ENCODE data around the gene CARS1.

The CARS1 gene

DNA sequence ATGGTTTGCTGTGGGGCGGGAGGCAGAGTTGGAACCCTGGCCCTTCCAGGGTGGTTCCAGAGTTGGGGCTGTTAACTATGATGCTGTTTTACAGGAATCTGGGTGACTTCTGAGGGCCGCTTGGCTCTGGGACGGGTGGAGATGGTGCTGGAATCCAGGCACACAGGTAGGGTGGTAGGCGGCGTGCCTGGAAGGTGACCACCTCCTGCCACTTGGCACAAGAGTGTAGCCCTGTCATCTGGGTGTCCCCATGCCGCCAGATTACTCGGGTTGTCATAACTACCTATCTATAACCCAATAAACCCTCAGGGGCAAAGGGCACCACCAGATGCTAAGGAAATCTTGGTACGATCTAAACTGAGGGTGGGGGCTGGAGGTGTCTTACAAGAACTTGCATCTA is 1.3 kb downstream of the CARS1 start:
- Mint-ChIP-seq H3K36me3 (ENCODE audit: low read depth) (peaks cover 19% of the 10 kb centered on the region), H3K27ac (peak overlapping the region; percentile 83), H3K4me3 (peak overlapping the region; percentile 91), H3K9me3 (no peaks in the 10 kb centered on the region), H3K27me3 (no peaks in the 10 kb centered on the region), H3K4me1 (ENCODE audit: low read depth) (peaks cover 48% of the 10 kb centered on the region)

DNA sequence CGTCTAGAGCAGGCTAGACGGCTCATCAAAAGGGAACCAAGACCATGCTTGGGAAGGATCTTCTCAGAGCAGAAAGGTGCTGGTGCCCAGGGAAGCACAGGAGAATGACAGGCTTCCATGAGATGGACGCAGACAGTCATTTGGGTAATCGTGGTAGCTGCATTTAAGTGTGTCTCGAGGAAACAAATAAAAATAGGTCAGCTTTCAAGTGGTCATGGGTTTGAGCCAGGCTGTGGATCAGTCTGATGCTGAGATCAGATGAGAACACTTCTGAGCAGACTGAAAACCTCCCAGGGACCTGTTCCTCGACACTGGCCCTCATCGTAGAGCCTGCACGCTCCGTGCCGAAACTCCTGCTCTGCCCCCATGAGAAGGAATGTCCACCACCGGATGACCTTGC is 4.7 kb downstream of the CARS1 start:
- peaks cover 64% of the 10 kb centered on the region for H3K4me1 Mint-ChIP-seq (ENCODE audit: low read depth)
- H3K9me3 Mint-ChIP-seq = no peaks in the 10 kb centered on the region
- no peak overlapping the region for H3K4me3 Mint-ChIP-seq
- H3K36me3 Mint-ChIP-seq (ENCODE audit: low read depth) = peaks cover 24% of the 10 kb centered on the region
- H3K27ac Mint-ChIP-seq = no peak overlapping the region
- H3K27me3 Mint-ChIP-seq = no peaks in the 10 kb centered on the region

DNA sequence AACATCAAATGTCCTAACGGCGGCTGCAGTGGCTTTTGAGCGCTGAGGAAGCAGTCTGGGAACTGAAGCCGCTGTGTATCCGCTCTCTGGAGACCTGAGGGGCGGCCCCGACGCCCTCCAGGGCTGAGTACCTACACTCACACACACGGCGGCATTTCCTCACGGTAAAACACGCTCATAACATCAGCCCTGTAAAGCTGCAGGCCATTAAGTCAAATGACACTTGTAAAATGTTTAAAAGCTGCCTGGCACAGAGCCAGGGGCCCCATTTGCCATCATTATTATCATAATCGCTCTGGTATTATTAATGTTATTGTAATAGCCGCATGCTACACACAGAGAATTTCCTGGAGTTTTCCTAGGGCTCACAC is 5.1 kb downstream of the CARS1 start:
- Mint-ChIP-seq H3K36me3 (ENCODE audit: low read depth) (peaks cover 24% of the 10 kb centered on the region), H3K9me3 (no peaks in the 10 kb centered on the region), H3K27ac (no peak overlapping the region), H3K4me1 (ENCODE audit: low read depth) (peaks cover 62% of the 10 kb centered on the region), H3K4me3 (no peak overlapping the region), H3K27me3 (no peaks in the 10 kb centered on the region)

DNA sequence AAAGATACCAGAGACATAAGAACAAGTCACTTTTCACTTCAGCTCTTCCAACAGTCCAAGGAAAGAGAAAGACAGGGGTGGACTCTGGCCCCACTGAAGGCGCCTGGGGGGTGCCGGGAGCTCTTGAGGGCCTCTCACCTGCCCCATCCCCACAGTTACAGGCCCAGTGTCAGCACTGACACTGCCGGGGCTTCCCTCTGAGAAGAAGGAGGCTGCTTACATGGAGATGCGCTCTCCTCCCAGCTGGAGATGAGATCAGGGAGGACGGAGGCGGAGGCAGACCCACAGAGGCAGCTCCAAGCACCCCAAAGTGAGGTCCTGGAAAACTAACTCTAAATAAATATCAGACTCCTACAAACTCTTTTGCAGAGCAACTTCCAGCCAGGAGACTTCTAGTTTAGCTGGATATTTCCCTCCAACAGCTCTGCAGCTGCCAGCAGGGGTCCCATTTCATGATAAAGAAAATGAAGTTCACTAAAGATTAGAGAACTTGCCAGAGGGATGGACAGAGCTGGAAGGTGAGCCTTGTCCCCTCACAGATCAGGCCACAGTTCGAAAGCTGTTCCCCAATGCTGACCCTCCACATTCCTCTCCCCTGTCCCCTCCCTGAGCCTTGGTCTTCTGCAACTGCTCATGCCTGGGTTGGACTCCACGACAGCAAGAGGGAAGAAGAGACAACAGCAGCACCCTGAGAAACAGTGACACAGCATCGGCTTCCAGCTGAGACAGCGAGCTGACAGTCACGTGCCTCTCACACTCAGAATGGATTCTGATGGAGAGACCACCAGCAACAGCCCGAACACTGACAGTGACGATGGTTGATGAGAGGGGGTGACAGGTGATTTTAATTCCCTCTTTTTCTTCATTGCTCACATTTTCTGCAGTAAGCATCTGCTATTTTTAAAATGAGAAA is 5.8 kb downstream of the CARS1 start:
- H3K36me3 Mint-ChIP-seq (ENCODE audit: low read depth) = peaks cover 28% of the 10 kb centered on the region
- H3K4me1 Mint-ChIP-seq (ENCODE audit: low read depth) = peaks cover 62% of the 10 kb centered on the region
- H3K27me3 Mint-ChIP-seq = no peaks in the 10 kb centered on the region
- H3K27ac Mint-ChIP-seq = no peak overlapping the region
- no peaks in the 10 kb centered on the region for H3K9me3 Mint-ChIP-seq
- no peak overlapping the region for H3K4me3 Mint-ChIP-seq

DNA sequence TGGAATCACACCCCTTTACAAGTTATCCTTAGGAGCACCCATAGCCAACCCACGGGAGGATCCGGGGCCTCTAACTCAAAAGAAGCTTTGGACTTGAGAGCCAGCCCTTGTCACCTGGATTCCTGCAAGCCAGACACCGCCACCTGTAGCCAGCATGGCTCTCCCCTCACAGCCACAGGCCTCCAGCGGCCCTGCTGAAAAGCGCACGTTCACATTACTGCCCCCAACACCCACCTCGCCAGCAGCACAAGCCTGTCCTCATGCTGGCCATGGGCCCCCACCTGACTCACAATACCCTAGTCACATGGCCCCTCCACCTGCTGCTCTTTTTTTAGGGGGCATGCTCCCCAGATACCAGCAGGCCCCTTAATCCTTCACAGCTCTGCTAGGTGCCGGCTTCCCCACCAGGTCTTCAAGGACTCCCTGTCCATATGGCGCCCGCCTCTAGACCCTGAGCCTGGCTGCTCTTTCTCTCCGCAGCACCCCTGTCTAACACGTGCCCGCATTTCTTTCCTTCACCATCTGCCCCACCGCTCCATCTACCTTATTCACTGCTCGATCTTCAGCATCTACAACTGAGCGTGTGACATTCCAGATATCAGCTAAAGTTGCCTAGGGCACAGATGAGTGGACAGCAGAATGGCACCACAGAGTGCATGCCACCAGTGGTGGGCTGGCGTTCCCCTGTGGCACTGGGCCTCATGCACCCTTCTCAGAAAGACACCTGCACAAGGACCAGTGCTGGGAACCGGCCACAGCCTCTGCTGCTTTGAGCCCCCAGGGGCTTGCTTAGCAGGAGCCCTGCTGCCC is 6.6 kb downstream of the CARS1 start:
- Mint-ChIP-seq H3K4me1 (ENCODE audit: low read depth) (peaks cover 53% of the 10 kb centered on the region), H3K9me3 (no peaks in the 10 kb centered on the region), H3K36me3 (ENCODE audit: low read depth) (peaks cover 28% of the 10 kb centered on the region), H3K27ac (no peak overlapping the region), H3K4me3 (no peak overlapping the region), H3K27me3 (no peaks in the 10 kb centered on the region)

DNA sequence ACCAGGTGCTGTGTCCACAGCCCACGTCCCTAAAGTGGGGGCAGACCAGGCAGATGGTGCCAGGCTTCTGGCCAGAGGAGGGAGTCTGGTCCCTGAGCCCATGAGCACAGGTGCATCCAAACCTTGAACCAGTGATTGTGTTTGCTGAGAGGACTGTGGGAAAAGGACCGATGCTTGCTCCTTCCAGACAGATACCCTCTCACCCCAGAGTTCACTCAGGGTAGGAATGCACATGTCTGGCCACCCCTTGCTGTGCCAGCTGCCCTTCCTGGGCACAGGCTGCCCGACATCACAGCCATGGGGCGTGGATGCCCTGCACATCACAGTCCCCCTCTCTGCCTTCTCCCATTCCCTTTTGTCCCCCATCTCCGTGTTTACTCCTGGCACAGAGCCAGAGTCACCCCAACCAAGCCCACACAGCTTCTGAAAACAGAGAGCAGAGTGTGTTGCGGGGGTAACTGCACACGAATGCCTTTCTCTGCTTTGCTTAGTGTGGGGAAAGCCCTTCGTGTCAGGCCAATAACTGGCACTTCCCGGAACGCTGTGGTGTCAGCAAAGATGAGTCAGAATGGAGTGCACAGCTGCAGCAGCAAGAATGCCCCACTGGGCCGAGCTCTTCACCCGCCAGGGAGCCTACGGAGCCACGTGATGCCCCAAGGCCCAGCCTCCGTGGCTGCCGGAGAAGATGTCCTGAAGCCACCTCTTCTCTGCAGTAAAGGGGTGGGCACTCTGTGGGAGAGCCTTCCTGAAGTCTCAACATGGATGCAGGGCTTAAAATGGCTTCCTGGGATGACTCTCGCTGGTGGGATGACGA is 7.6 kb downstream of the CARS1 start:
- peak overlapping the region; percentile 72 for H3K27ac Mint-ChIP-seq
- peaks cover 45% of the 10 kb centered on the region for H3K4me1 Mint-ChIP-seq (ENCODE audit: low read depth)
- no peaks in the 10 kb centered on the region for H3K27me3 Mint-ChIP-seq
- peaks cover 29% of the 10 kb centered on the region for H3K36me3 Mint-ChIP-seq (ENCODE audit: low read depth)
- H3K9me3 Mint-ChIP-seq = no peaks in the 10 kb centered on the region
- H3K4me3 Mint-ChIP-seq = peak overlapping the region; percentile 11

DNA sequence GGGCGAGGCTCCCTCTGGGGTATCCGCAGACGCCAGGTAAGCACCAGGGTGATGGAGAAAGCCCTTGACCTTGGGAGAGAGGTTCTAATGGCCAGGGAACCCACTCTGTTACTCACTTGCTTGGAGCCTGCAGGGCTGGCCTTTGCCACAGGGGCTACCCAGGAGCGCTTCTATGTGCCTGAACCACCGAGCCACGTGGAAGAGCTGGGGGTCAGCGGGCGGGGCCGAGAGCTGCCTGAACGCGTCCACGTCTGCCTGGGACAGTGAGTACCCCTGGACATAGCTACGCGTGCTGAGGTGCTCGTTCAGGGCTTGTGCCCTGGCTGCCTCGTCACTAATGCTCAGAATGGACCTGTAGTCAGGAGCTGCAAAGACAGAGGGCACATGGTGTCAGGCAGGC is 9.6 kb downstream of the CARS1 start:
- Mint-ChIP-seq H3K27ac (no peak overlapping the region), H3K4me1 (ENCODE audit: low read depth) (peaks cover 33% of the 10 kb centered on the region), H3K9me3 (no peaks in the 10 kb centered on the region), H3K36me3 (ENCODE audit: low read depth) (peaks cover 23% of the 10 kb centered on the region), H3K4me3 (no peak overlapping the region), H3K27me3 (no peaks in the 10 kb centered on the region)

DNA sequence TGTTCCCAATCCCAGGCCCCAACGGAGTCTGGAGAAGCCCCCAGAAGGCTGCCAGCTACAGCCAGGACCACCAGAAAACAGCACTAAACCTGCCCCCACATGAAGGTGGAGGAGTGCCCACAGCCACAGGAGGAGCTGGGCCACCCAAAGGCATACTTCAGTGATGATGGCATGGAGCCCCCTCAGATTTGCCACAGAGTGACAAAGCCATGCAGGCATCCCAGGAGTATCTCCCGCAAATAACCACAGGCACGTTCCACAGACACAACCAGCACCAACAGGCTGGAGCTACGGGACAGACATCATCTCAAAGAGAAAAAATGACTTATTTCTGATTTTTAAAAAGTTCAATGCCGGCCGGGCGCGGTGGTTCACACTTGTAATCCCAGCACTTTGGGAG is 10.6 kb downstream of the CARS1 start:
- H3K9me3 Mint-ChIP-seq = no peaks in the 10 kb centered on the region
- H3K36me3 Mint-ChIP-seq (ENCODE audit: low read depth) = peaks cover 25% of the 10 kb centered on the region
- H3K27me3 Mint-ChIP-seq = no peaks in the 10 kb centered on the region
- no peak overlapping the region for H3K4me3 Mint-ChIP-seq
- peaks cover 25% of the 10 kb centered on the region for H3K4me1 Mint-ChIP-seq (ENCODE audit: low read depth)
- H3K27ac Mint-ChIP-seq = no peak overlapping the region

DNA sequence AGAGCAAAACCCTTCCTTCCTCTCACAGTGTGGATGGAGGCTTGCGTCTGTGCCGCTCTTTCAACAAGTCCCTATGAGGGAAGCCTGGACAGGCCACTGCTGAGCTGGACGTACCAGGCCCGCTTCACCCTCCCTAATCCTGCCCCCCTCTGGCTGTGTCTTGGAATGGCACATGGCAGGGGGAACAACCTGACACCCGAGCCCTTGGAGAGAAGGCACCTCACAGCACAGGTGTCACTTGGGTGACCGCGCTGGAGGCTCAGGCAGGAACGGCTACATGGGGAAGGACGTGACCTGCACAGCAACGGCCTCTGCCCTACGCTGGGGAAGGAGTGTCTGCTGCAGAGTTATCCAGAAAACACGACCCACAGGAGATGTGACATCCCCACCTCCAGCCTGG is 11.0 kb downstream of the CARS1 start:
- Mint-ChIP-seq H3K4me3 (no peak overlapping the region), H3K9me3 (no peaks in the 10 kb centered on the region), H3K27me3 (no peaks in the 10 kb centered on the region), H3K27ac (no peak overlapping the region), H3K4me1 (ENCODE audit: low read depth) (peaks cover 22% of the 10 kb centered on the region), H3K36me3 (ENCODE audit: low read depth) (peaks cover 25% of the 10 kb centered on the region)

DNA sequence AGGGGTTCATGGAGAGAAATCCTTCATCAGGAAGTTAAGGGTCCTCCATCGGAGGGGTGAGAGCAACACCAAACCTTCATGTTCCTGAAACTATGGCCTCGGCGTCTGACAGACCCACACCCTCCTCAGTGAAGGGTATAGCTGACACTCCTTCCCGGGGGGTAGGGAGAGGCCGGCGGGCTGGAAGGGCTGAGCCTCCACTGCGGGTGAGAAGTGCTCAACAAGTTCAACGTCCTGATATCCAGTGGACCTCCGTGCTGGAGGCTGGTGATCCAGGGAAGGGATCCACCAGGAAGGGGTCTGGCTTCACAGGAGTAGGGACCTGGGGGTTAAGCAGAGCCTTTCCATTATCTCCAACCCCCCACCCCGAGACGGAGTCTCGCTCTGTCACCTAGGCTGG is 12.3 kb downstream of the CARS1 start:
- Mint-ChIP-seq H3K4me1 (ENCODE audit: low read depth) (peaks cover 11% of the 10 kb centered on the region), H3K27ac (no peak overlapping the region), H3K4me3 (no peak overlapping the region), H3K27me3 (no peaks in the 10 kb centered on the region), H3K36me3 (ENCODE audit: low read depth) (peaks cover 33% of the 10 kb centered on the region), H3K9me3 (no peaks in the 10 kb centered on the region)

DNA sequence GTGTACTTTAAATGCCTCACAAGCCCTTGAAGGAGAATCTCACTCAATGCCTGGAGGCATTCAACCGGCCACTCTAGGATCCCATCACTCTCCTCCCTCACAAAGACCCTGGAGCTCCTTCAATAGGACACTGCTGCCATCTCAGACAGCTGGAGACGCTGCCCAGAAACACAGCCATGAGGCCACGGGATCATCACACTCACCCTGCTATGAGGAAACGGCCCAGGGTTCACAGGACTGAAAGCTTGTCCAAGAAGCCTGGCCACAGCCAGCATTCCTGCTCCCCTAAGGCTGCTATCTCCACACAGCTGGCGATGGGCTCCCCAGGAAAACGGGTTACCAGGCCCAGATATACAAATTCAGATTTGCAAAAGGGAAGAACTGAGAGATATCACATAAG is 13.2 kb downstream of the CARS1 start:
- no peak overlapping the region for H3K4me3 Mint-ChIP-seq

DNA sequence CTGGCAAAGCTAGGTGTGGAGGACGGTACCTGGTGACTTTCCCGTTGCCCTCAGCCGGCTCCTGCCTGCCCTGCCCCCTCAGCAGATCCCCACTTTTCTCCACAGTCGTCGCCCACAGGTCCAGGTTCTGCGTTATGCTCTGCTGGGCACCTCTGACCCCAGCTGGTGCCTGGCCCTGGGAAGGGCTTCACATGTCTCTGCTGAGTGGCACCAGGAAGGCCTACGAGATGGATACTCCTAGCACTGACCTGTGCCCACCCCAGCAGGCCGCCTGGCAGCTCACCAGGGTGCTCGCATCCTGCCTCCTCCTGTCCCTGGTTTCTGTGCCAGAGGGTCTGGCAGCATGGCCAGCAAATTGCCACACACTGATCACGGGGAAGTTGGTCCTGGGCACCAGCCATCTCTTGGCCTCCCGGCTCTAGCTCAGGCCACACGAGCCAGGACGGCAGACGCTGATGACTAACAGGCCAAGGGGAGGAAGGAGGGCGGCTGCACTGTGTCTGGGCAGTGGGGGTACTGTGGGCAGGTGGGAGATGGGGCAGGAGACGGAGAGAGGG is 13.8 kb downstream of the CARS1 start:
- H3K9me3 Mint-ChIP-seq = no peaks in the 10 kb centered on the region
- no peak overlapping the region for H3K4me3 Mint-ChIP-seq
- no peaks in the 10 kb centered on the region for H3K27me3 Mint-ChIP-seq
- H3K4me1 Mint-ChIP-seq (ENCODE audit: low read depth) = peaks cover 2% of the 10 kb centered on the region
- H3K36me3 Mint-ChIP-seq (ENCODE audit: low read depth) = peaks cover 42% of the 10 kb centered on the region
- H3K27ac Mint-ChIP-seq = peak overlapping the region; percentile 8

More for the DNA sequence above, 13.2 kb downstream of the CARS1 start:
- no peaks in the 10 kb centered on the region for H3K27me3 Mint-ChIP-seq
- H3K4me1 Mint-ChIP-seq (ENCODE audit: low read depth) = peaks cover 2% of the 10 kb centered on the region
- H3K27ac Mint-ChIP-seq = no peak overlapping the region
- no peaks in the 10 kb centered on the region for H3K9me3 Mint-ChIP-seq
- peaks cover 42% of the 10 kb centered on the region for H3K36me3 Mint-ChIP-seq (ENCODE audit: low read depth)

DNA sequence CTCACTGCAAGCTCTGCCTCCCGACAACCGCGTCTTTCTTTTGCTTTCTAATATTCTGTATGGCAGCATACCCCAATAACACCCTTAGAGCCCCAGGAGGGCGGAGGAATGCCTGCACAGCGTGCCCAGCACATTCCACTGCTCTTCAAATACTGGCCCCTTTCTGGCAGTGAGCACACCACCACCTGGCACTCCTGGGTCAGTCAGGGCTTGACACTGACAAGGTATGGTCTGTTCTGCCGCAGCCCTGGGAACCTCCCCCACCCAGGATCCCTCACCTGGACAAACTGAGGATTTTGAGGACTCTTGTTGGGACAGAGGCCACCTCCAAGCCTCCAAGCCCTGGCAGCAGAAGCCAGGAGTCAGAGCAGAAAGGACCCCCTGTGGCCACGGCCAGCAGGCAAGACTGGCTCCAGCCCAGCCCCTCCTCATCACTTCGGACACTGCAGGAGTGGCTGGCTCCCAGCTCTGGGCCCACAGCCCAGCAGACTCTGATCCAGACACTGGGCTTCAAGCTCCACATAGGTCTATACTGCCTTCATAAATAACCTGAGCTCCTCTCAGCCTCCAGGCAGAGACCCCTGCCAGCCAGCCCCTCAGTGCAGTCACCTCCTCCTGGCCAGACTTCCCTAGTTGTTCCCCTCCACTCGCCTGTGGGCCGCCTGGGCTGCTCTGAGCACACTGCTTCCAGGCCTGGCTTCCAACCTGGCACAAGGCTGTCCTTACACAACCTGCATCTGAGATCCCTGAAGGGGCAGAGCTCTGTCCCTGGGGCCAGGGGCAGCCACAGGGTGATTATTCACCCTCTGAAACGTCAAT is 14.5 kb downstream of the CARS1 start:
- Mint-ChIP-seq H3K4me1 (ENCODE audit: low read depth) (peaks cover 5% of the 10 kb centered on the region), H3K27me3 (no peaks in the 10 kb centered on the region), H3K36me3 (ENCODE audit: low read depth) (peaks cover 48% of the 10 kb centered on the region), H3K9me3 (no peaks in the 10 kb centered on the region), H3K27ac (no peak overlapping the region), H3K4me3 (no peak overlapping the region)
